ENCODE data around the gene KCNJ6. TPM values are rescaled to one million over a fixed set of nuclear protein-coding genes. Genes with fewer than 3 reads are reported as not detected.
"Not testable (repeated sequence)": the region's sequence is repeated elsewhere in the genome, so short reads cannot be mapped to it uniquely, and the experiment has no call there.

KCNJ6 gene
- total RNA-seq, 4 donors from 2014 or later = not detected

DNA sequence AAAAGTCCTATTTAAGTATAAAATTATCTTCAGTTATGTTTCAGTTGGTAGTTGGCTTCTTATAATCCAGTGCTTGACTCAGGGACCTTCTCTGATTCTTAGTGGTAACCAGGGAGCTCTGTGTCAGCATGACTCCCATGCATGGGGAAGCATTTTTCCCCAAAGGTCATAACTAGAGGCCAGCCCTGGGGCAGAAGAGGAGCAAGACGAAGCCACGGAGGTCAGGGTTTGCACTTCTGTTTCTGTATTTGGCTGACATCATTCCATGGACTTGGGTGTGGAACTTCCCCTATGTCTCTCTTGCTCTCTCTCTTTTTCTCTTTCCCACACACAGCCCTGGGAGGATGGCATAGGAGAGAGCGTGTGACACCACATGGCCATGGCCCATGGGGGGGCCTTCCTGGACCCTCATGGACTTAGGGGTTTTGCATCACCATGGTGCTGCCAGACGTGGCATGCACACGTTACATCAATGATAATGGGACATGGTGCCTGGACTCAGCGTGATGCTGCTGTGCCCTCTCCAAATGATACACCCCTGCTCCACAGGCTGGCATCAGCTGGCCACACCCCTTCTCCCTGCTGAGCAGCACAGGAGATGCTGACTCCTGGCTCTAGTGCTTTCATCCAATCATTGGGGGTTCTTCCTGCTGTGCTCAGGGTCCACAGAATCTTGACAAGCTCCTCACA lies 260.5 kb downstream of the KCNJ6 start:
- no peak for ATAC-seq
- Histone ChIP-seq H3K27me3 (no peaks in the 10 kb centered on the region), H3K4me1 (peaks cover 0 to 14% of the 10 kb centered on the region in 2 donors), H3K36me3 (no peaks in the 10 kb centered on the region), H3K27ac (no peak overlapping the region), H3K4me3 (no peak overlapping the region), H3K9me3 (no peaks in the 10 kb centered on the region)
- no peak for TF ChIP-seq POLR2A (IDR thresholded peaks at IDR 0.05)
- TF ChIP-seq, protein P1, sequence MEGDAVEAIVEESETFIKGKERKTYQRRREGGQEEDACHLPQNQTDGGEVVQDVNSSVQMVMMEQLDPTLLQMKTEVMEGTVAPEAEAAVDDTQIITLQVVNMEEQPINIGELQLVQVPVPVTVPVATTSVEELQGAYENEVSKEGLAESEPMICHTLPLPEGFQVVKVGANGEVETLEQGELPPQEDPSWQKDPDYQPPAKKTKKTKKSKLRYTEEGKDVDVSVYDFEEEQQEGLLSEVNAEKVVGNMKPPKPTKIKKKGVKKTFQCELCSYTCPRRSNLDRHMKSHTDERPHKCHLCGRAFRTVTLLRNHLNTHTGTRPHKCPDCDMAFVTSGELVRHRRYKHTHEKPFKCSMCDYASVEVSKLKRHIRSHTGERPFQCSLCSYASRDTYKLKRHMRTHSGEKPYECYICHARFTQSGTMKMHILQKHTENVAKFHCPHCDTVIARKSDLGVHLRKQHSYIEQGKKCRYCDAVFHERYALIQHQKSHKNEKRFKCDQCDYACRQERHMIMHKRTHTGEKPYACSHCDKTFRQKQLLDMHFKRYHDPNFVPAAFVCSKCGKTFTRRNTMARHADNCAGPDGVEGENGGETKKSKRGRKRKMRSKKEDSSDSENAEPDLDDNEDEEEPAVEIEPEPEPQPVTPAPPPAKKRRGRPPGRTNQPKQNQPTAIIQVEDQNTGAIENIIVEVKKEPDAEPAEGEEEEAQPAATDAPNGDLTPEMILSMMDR (IDR thresholded peaks at IDR 0.05 in 4 of 5, conservative IDR thresholded peaks at IDR 0.05 in 1 of 5) = no peak
- no peak for DNase-seq
- in situ Hi-C loops (cut with MboI; ENCODE audit: low sequenced_read_pairs in 4 of 4) = no loop called here
- intact Hi-C loops (cut with DNase I; ENCODE audit: low total_unique reads) = no loop called here

DNA sequence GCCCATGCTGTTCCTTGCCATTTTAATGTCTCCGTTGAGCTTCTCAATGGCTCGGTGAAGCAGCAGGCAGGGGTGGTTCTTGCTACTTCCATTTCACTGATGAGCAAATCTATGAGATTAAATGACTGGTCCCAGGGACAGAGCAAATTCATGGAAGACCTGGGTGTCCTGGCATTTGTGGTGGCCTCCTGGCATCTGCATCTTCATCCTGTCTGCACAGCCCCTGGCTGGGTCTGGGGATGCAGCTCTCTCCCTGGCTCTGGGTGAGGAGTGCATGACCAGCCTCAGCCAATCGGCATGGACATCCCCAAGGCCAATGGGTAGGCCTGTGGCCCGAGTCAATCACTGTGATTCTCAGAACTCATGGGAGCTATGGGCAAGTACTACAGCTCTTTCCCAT lies 261.7 kb downstream of the KCNJ6 start:
- DNase-seq = no peak
- H3K4me1 ChIP-seq = peaks cover 0 to 12% of the 10 kb centered on the region in 2 donors
- H3K4me3 ChIP-seq = no peak overlapping the region
- intact Hi-C loops (cut with DNase I; ENCODE audit: low total_unique reads) = no loop called here
- no peaks in the 10 kb centered on the region for H3K9me3 ChIP-seq
- H3K27ac ChIP-seq = no peak overlapping the region
- no peaks in the 10 kb centered on the region for H3K27me3 ChIP-seq
- ATAC-seq = no peak
- TF ChIP-seq, protein P1 (IDR thresholded peaks at IDR 0.05 in 4 of 5, conservative IDR thresholded peaks at IDR 0.05 in 1 of 5) = no peak
- no peak for TF ChIP-seq POLR2A (IDR thresholded peaks at IDR 0.05)
- in situ Hi-C loops (cut with MboI; ENCODE audit: low sequenced_read_pairs in 4 of 4) = no loop called here
- H3K36me3 ChIP-seq = no peaks in the 10 kb centered on the region

DNA sequence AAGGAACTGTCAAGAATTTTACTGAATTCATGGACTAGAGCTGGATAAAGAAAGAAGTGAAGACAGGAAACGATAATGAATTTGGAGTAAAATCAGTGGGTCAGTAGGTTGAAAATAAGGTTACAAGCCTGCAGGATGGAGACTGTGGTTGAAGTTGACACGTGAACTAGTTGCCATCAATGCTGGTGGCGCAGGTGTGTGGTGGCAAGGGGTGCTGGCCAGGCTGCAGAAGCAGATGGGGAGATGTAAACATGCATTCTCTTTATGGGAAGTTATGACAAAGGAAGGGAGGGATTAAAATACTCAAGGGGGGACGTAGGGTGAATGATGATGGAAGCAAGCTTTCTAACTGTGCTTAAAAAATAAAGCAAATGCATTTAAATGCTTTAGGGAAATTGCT lies 263.1 kb downstream of the KCNJ6 start:
- intact Hi-C loops (cut with DNase I; ENCODE audit: low total_unique reads) (no loop called here), in situ Hi-C loops (cut with MboI; ENCODE audit: low sequenced_read_pairs in 4 of 4) (no loop called here)
- Histone ChIP-seq H3K27ac (no peak overlapping the region), H3K9me3 (no peaks in the 10 kb centered on the region), H3K4me3 (no peak overlapping the region), H3K4me1 (peaks cover 0 to 4% of the 10 kb centered on the region in 2 donors), H3K27me3 (no peaks in the 10 kb centered on the region), H3K36me3 (no peaks in the 10 kb centered on the region)
- no peak for ATAC-seq
- TF ChIP-seq, protein P1 (IDR thresholded peaks at IDR 0.05 in 4 of 5, conservative IDR thresholded peaks at IDR 0.05 in 1 of 5) = no peak
- TF ChIP-seq POLR2A (IDR thresholded peaks at IDR 0.05) = no peak
- DNase-seq = no peak

DNA sequence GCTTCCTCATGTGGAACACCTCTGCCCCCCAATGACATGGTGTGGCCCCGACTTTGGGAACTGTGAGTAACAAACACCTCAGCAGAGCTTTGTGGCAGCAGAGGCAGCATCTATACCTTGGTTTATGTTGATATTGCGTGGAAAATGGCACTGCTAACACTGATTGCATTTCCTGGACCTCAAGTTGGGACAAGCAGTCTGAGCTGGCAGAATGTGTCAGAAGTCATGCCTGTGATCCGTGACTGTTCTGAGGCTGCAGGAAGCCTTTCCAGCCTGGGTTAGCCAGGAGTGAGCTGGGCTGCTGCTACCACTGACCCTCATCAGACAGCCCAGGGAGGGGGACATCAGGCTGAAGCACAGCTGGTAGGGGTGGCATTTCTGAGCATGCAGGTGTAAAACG lies 268.5 kb downstream of the KCNJ6 start:
- Histone ChIP-seq H3K9me3 (no peaks in the 10 kb centered on the region), H3K27ac (no peak overlapping the region), H3K4me3 (no peak overlapping the region), H3K36me3 (no peaks in the 10 kb centered on the region), H3K27me3 (peaks cover 0 to 6% (median 0%) of the 10 kb centered on the region in 3 donors), H3K4me1 (peaks cover 0 to 2% of the 10 kb centered on the region in 2 donors)
- intact Hi-C loops (cut with DNase I; ENCODE audit: low total_unique reads) (no loop called here), in situ Hi-C loops (cut with MboI; ENCODE audit: low sequenced_read_pairs in 4 of 4) (no loop called here)
- ATAC-seq = no peak
- TF ChIP-seq, protein P1 (IDR thresholded peaks at IDR 0.05 in 4 of 5, conservative IDR thresholded peaks at IDR 0.05 in 1 of 5) = no peak
- no peak for TF ChIP-seq POLR2A (IDR thresholded peaks at IDR 0.05)
- DNase-seq = no peak

DNA sequence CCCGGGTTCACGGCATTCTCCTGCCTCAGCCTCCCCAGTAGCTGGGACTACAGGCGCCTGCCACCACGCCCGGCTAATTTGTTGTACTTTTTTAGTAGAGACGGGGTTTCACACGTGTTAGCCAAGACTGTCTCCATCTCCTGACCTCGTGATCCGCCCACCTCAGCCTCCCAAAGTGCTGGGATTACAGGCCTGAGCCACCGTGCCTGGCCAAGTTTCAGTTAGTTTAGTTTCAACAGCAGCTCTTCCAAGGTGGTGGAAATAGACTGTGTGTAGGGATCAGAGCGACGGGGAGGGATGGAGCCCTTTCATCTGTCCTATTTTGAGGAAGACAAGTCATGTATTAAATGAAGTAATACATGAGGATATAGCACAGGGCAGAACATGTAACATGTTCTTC lies 269.5 kb downstream of the KCNJ6 start:
- H3K4me3 ChIP-seq; intact Hi-C loops (cut with DNase I; ENCODE audit: low total_unique reads); DNase-seq; H3K9me3 ChIP-seq; in situ Hi-C loops (cut with MboI; ENCODE audit: low sequenced_read_pairs in 4 of 4); ATAC-seq; H3K27me3 ChIP-seq; H3K4me1 ChIP-seq; H3K27ac ChIP-seq; H3K36me3 ChIP-seq: not testable (repeated sequence)
